Astrocyte (in vitro differentiated cells and primary cell): ENCODE results near the gene IRGC. TPM values are rescaled to one million over a fixed set of nuclear protein-coding genes. Genes with fewer than 3 reads are reported as not detected.

ENCODE experiments used
- DNase-seq: peaks from one replicate; pipeline ENCODE4 v3.0.0-alpha.2; 2010; ENCODE audit warnings: low read depth
- FAIRE-seq: peaks from 2 replicates; lab custom pipeline; 2011; peaks lifted over from hg19 to GRCh38; lab: Jason Lieb, UNC
- H2AFZ ChIP-seq: 2 replicates; pipeline ENCODE4 v1.6.0; 2012; ENCODE audit warnings: low read depth, low read length, inconsistent platforms
- H3K27ac ChIP-seq: 2 replicates; pipeline ENCODE4 v1.5.1; 2011; ENCODE audit warnings: low read depth, low read length, inconsistent platforms
- H3K27me3 ChIP-seq: 2 replicates; pipeline ENCODE4 v1.6.0; 2011; ENCODE audit warnings: low read length, inconsistent platforms; ENCODE audit not compliant: insufficient read depth
- H3K36me3 ChIP-seq: 2 replicates; pipeline ENCODE4 v1.5.1; 2011; ENCODE audit warnings: low read length, inconsistent platforms; ENCODE audit not compliant: insufficient read depth
- H3K4me1 ChIP-seq: 2 replicates; pipeline ENCODE4 v1.5.1; 2011; ENCODE audit warnings: low read length, inconsistent platforms; ENCODE audit not compliant: insufficient read depth
- H3K4me2 ChIP-seq: 2 replicates; pipeline ENCODE4 v1.6.0; 2012; ENCODE audit warnings: low read length, inconsistent platforms
- H3K4me3 ChIP-seq: 2 replicates; pipeline ENCODE4 v1.5.1; 2011; ENCODE audit warnings: low read depth, mild to moderate bottlenecking, low read length, inconsistent platforms; ENCODE audit not compliant: insufficient read depth
- H3K79me2 ChIP-seq: 2 replicates; pipeline ENCODE4 v1.6.0; 2012; ENCODE audit warnings: mild to moderate bottlenecking, low read length, inconsistent platforms; ENCODE audit not compliant: insufficient read depth
- H3K9ac ChIP-seq: 2 replicates; pipeline ENCODE4 v1.6.0; 2012; ENCODE audit warnings: mild to moderate bottlenecking, low read length, inconsistent platforms
- H3K9me3 ChIP-seq: 2 replicates; pipeline ENCODE4 v1.5.1; 2012; ENCODE audit warnings: low read depth, mild to moderate bottlenecking, low read length, inconsistent platforms; ENCODE audit not compliant: insufficient read depth
- H4K20me1 ChIP-seq: 2 replicates; pipeline ENCODE4 v1.6.0; 2012; ENCODE audit warnings: low read length, inconsistent platforms; ENCODE audit not compliant: insufficient read depth
- H3K27ac Mint-ChIP-seq: one replicate; pipeline ENCODE4 v1.8.0; 2021; ENCODE audit warnings: mild to moderate bottlenecking, mixed read lengths; ENCODE audit not compliant: unreplicated experiment
- H3K27me3 Mint-ChIP-seq: one replicate; pipeline ENCODE4 v1.8.0; 2021; ENCODE audit warnings: low read depth, mixed read lengths; ENCODE audit not compliant: unreplicated experiment
- H3K36me3 Mint-ChIP-seq: one replicate; pipeline ENCODE4 v1.8.0; 2021; ENCODE audit warnings: low read depth, mixed read lengths; ENCODE audit not compliant: unreplicated experiment
- H3K4me1 Mint-ChIP-seq: one replicate; pipeline ENCODE4 v1.8.0; 2021; ENCODE audit warnings: low read depth, mixed read lengths; ENCODE audit not compliant: unreplicated experiment
- H3K4me3 Mint-ChIP-seq: one replicate; pipeline ENCODE4 v1.8.0; 2021; ENCODE audit warnings: mild to moderate bottlenecking, moderate library complexity, mixed read lengths; ENCODE audit not compliant: unreplicated experiment
- H3K9me3 Mint-ChIP-seq: one replicate; pipeline ENCODE4 v1.8.0; 2021; ENCODE audit warnings: mild to moderate bottlenecking, mixed read lengths; ENCODE audit not compliant: unreplicated experiment
- CTCF ChIP-seq: IDR thresholded peaks from 2 replicates; pipeline ENCODE4 v1.5.1; 2011; ENCODE audit warnings: low read depth, mild to moderate bottlenecking, inconsistent platforms, low read length, moderate library complexity; ENCODE audit not compliant: insufficient read depth
- EZH2 ChIP-seq: IDR thresholded peaks from 2 replicates; pipeline ENCODE4 v1.6.1; 2012; ENCODE audit warnings: mild to moderate bottlenecking, low read length, inconsistent platforms; ENCODE audit not compliant: insufficient read depth
- total RNA-seq: library from RNA; stranded (reverse); gene quantifications from 2 replicates; pipeline ENCODE4 v1.2.1, GENCODE V29; 2021

The IRGC gene
- total RNA-seq, 1 donor from 2014 or later = not detected

GRCh38 chr19:43739439-43740235, 23.8 kb downstream of the IRGC start:
- Histone ChIP-seq H3K79me2 (no peaks in the 10 kb centered on the region), H3K27me3 (no peaks in the 10 kb centered on the region), H3K9ac (no peak overlapping the region), H3K27ac (no peak overlapping the region), H3K9me3 (no peaks in the 10 kb centered on the region), H2AFZ (no peak overlapping the region), H3K36me3 (peaks cover 55% of the 10 kb centered on the region), H4K20me1 (peaks cover 3% of the 10 kb centered on the region), H3K4me1 (peaks cover 9% of the 10 kb centered on the region), H3K4me2 (no peak overlapping the region), H3K4me3 (no peak overlapping the region)
- Mint-ChIP-seq H3K27ac (peak overlapping the region; percentile 15), H3K4me3 (no peak overlapping the region), H3K27me3 (no peaks in the 10 kb centered on the region), H3K36me3 (peaks cover 21% of the 10 kb centered on the region), H3K4me1 (peaks cover 20% of the 10 kb centered on the region), H3K9me3 (no peaks in the 10 kb centered on the region)
- FAIRE-seq (no peak), DNase-seq (no peak)
- TF ChIP-seq CTCF = no peak
- no peak for TF ChIP-seq EZH2

GRCh38 chr19:43741075-43741825, 25.4 kb downstream of the IRGC start:
- no peaks in the 10 kb centered on the region for H3K27me3 ChIP-seq
- Mint-ChIP-seq H3K36me3 (peaks cover 26% of the 10 kb centered on the region), H3K9me3 (no peaks in the 10 kb centered on the region), H3K4me1 (peaks cover 19% of the 10 kb centered on the region), H3K4me3 (no peak overlapping the region), H3K27ac (no peak overlapping the region), H3K27me3 (no peaks in the 10 kb centered on the region)
- no peak overlapping the region for H2AFZ ChIP-seq
- peaks cover 49% of the 10 kb centered on the region for H3K36me3 ChIP-seq
- DNase-seq = no peak
- no peak for FAIRE-seq
- H3K4me2 ChIP-seq = no peak overlapping the region
- no peak overlapping the region for H3K27ac ChIP-seq
- H3K4me3 ChIP-seq = no peak overlapping the region
- H3K9ac ChIP-seq = no peak overlapping the region
- no peaks in the 10 kb centered on the region for H3K9me3 ChIP-seq
- H4K20me1 ChIP-seq = peaks cover 3% of the 10 kb centered on the region
- H3K4me1 ChIP-seq = peaks cover 9% of the 10 kb centered on the region
- TF ChIP-seq EZH2 (no peak), CTCF (no peak)
- no peaks in the 10 kb centered on the region for H3K79me2 ChIP-seq
